Uterus (tissue), 2 donors: Measurements from ENCODE around the gene SLC22A12.

Source experiments
- POLR2A ChIP-seq, 2 donors: fragments of 450-650 bp; IDR thresholded peaks; one replicate each; pipeline ENCODE4 v1.6.1; 2016; ENCODE audit warnings: antibody characterized with exemption in 2 of 2, mild to moderate bottlenecking in 1 of 2, moderate library complexity in 1 of 2
- TF ChIP-seq, protein P1 (sequence below), 4 experiments: fragments of 200-600 bp in 2 of 4; fragments of 450-650 bp in 2 of 4; sonication (generic) in 2 of 4; IDR thresholded peaks; one replicate each; pipeline ENCODE4 v1.5.1; 2016 to 2019; ENCODE audit warnings: antibody characterized with exemption in 4 of 4, mild to moderate bottlenecking in 2 of 4, moderate library complexity in 1 of 4

- TF ChIP-seq, protein P1, sequence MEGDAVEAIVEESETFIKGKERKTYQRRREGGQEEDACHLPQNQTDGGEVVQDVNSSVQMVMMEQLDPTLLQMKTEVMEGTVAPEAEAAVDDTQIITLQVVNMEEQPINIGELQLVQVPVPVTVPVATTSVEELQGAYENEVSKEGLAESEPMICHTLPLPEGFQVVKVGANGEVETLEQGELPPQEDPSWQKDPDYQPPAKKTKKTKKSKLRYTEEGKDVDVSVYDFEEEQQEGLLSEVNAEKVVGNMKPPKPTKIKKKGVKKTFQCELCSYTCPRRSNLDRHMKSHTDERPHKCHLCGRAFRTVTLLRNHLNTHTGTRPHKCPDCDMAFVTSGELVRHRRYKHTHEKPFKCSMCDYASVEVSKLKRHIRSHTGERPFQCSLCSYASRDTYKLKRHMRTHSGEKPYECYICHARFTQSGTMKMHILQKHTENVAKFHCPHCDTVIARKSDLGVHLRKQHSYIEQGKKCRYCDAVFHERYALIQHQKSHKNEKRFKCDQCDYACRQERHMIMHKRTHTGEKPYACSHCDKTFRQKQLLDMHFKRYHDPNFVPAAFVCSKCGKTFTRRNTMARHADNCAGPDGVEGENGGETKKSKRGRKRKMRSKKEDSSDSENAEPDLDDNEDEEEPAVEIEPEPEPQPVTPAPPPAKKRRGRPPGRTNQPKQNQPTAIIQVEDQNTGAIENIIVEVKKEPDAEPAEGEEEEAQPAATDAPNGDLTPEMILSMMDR (IDR thresholded peaks at IDR 0.05), result no peak
- no peak for TF ChIP-seq POLR2A (IDR thresholded peaks at IDR 0.05)
These were observed 34.2 kb upstream of the SLC22A12 start for GRCh38 chr11:64556721-64557250.
